IMR-90 (cell line): ENCODE results near the gene CDC42BPA. TPM values are rescaled to one million over a fixed set of nuclear protein-coding genes. Genes with fewer than 3 reads are reported as not detected.
A peak's percentile ranks its signal among the peaks of the same experiment; 100 is the strongest.

Experiments
- ATAC-seq: fragments of 200-7000 bp; cut with Tn5 transposase; 2 replicates; pipeline ENCODE4 v1.9.1; 2020; ENCODE audit warnings: low read depth, mild to moderate bottlenecking, moderate library complexity
- BruUV-seq: library from RNA; stranded (reverse); fragments of 400-500 nt; replicated peaks from 2 replicates; lab custom pipeline; 2021; lab: Mats Ljungman, UMichigan
- CTCF ChIA-PET: fragments of 300-600 bp; formaldehyde crosslinking; extraction: SDS; loops from one replicate; lab custom pipeline; 2021; ENCODE audit warnings: antibody characterized with exemption; lab: Yijun Ruan, JAX
- POLR2A ChIA-PET: fragments of 300-600 bp; sonication (Branson Sonifier 250); formaldehyde crosslinking; loops from one replicate; lab custom pipeline; 2022; ENCODE audit warnings: antibody characterized with exemption; ENCODE audit not compliant: unreplicated experiment; lab: Charles Lee
- DNase-seq: peaks from one replicate; pipeline ENCODE4 v3.0.0; 2013
- H2AFZ ChIP-seq: replicated peaks from 2 replicates; pipeline ENCODE3; 2013; ENCODE audit warnings: low read length, mild to moderate bottlenecking; ENCODE audit not compliant: poor library complexity
- H2AK5ac ChIP-seq: 2 replicates; pipeline ENCODE4 v1.6.1; 2013; ENCODE audit warnings: low read depth, low read length, inconsistent platforms
- H2AK9ac ChIP-seq: replicated peaks from 2 replicates; pipeline ENCODE3; 2013; ENCODE audit warnings: mild to moderate bottlenecking, low read depth, low read length, moderate library complexity; ENCODE audit not compliant: poor library complexity
- H2BK120ac ChIP-seq: 2 replicates; pipeline ENCODE4 v1.6.1; 2013; ENCODE audit warnings: low read depth, low read length, inconsistent platforms
- H2BK15ac ChIP-seq: 3 replicates; pipeline ENCODE4 v1.6.1; 2013; ENCODE audit warnings: low read depth, low read length, inconsistent platforms
- H2BK20ac ChIP-seq: 2 replicates; pipeline ENCODE4 v1.6.1; 2013; ENCODE audit warnings: low read depth, mild to moderate bottlenecking, inconsistent platforms, low read length, moderate library complexity
- H2BK5ac ChIP-seq: 2 replicates; pipeline ENCODE4 v1.6.1; 2013; ENCODE audit warnings: mild to moderate bottlenecking, low read depth, low read length, inconsistent platforms; ENCODE audit not compliant: poor library complexity, severe bottlenecking
- H3K14ac ChIP-seq: replicated peaks from 2 replicates; pipeline ENCODE4 v1.6.1; 2013; ENCODE audit warnings: low read depth, low read length, inconsistent platforms
- H3K18ac ChIP-seq: 2 replicates; pipeline ENCODE4 v1.6.1; 2013; ENCODE audit warnings: low read depth, low read length, control low read depth
- H3K23ac ChIP-seq: 2 replicates; pipeline ENCODE4 v1.6.1; 2013; ENCODE audit warnings: low read depth, low read length, inconsistent platforms
- H3K27ac ChIP-seq: 2 replicates; pipeline ENCODE4 v1.5.1; 2013; ENCODE audit warnings: mild to moderate bottlenecking, control low read depth, low read length; ENCODE audit not compliant: insufficient read depth
- H3K27me3 ChIP-seq: 2 replicates; pipeline ENCODE4 v1.6.1; 2013; ENCODE audit warnings: low read length; ENCODE audit not compliant: control insufficient read depth, insufficient read depth
- H3K36me3 ChIP-seq: 2 replicates; pipeline ENCODE4 v1.6.1; 2013; ENCODE audit warnings: low read length, mixed read lengths; ENCODE audit not compliant: control insufficient read depth, insufficient read depth
- H3K4ac ChIP-seq: 2 replicates; pipeline ENCODE4 v1.6.1; 2013; ENCODE audit warnings: low read depth, low read length, inconsistent platforms
- H3K4me1 ChIP-seq: 2 replicates; pipeline ENCODE4 v1.6.1; 2013; ENCODE audit warnings: low read length, mixed read lengths; ENCODE audit not compliant: control insufficient read depth, insufficient read depth
- H3K4me2 ChIP-seq: 2 replicates; pipeline ENCODE4 v1.6.1; 2013; ENCODE audit warnings: low read depth, mild to moderate bottlenecking, control low read depth, low read length, moderate library complexity
- H3K4me3 ChIP-seq: 2 replicates; pipeline ENCODE4 v1.5.1; 2013; ENCODE audit warnings: low read depth, mild to moderate bottlenecking, control low read depth, low read length, moderate library complexity; ENCODE audit not compliant: insufficient read depth
- H3K56ac ChIP-seq: 2 replicates; pipeline ENCODE4 v1.6.1; 2013; ENCODE audit warnings: low read length, inconsistent platforms; ENCODE audit not compliant: insufficient read depth; ENCODE audit errors: extremely low read depth
- H3K79me1 ChIP-seq, 2 experiments: 2 replicates each; pipeline ENCODE4 v1.6.1; 2013; ENCODE audit warnings: low read length in 2 of 2, inconsistent platforms in 1 of 2, low read depth in 1 of 2
- H3K9ac ChIP-seq: 2 replicates; pipeline ENCODE4 v1.6.1; 2013; ENCODE audit warnings: low read depth, low read length, control low read depth
- H3K9me1 ChIP-seq: 2 replicates; pipeline ENCODE4 v1.6.1; 2013; ENCODE audit warnings: low read length, inconsistent platforms; ENCODE audit not compliant: insufficient read depth
- H3K9me3 ChIP-seq: 2 replicates; pipeline ENCODE4 v1.6.1; 2013; ENCODE audit warnings: low read length; ENCODE audit not compliant: control insufficient read depth, insufficient read depth
- H4K20me1 ChIP-seq: 2 replicates; pipeline ENCODE4 v1.6.1; 2013; ENCODE audit warnings: low read length, inconsistent platforms; ENCODE audit not compliant: insufficient read depth
- H4K5ac ChIP-seq: 2 replicates; pipeline ENCODE4 v1.6.1; 2013; ENCODE audit warnings: mild to moderate bottlenecking, low read depth, low read length, control low read depth
- H4K8ac ChIP-seq, 2 experiments: 2 replicates each; pipeline ENCODE4 v1.6.1; 2013; ENCODE audit warnings: low read depth in 2 of 2, low read length in 2 of 2, control low read depth in 1 of 2, inconsistent platforms in 1 of 2
- H4K91ac ChIP-seq: 2 replicates; pipeline ENCODE4 v1.6.1; 2013; ENCODE audit warnings: low read depth, low read length, inconsistent platforms; ENCODE audit not compliant: insufficient read depth
- BHLHE40 ChIP-seq: fragments of 150-350 bp; IDR thresholded peaks from 2 replicates; pipeline ENCODE4 v1.6.1; 2016; ENCODE audit warnings: mild to moderate bottlenecking, low read depth, low read length
- CEBPB ChIP-seq: IDR thresholded peaks from 2 replicates; pipeline ENCODE4 v1.6.1; 2012; ENCODE audit warnings: low read depth, low read length, improper control_type of control experiment
- CHD1 ChIP-seq: IDR thresholded peaks from 2 replicates; pipeline ENCODE4 v1.6.1; 2012; ENCODE audit warnings: low read depth, low read length, improper control_type of control experiment
- FOS ChIP-seq: fragments of 150-350 bp; IDR thresholded peaks from 2 replicates; pipeline ENCODE4 v1.6.1; 2016; ENCODE audit warnings: low read depth, low read length
- MAFK ChIP-seq: IDR thresholded peaks from 2 replicates; pipeline ENCODE4 v1.6.1; 2012; ENCODE audit warnings: low read depth, low read length, improper control_type of control experiment
- MAZ ChIP-seq: IDR thresholded peaks from 2 replicates; pipeline ENCODE4 v1.6.1; 2012; ENCODE audit warnings: low read depth, mild to moderate bottlenecking, low read length, improper control_type of control experiment, moderate library complexity, borderline replicate concordance
- NFE2L2 ChIP-seq: fragments of 150-350 bp; IDR thresholded peaks from 2 replicates; pipeline ENCODE4 v1.6.1; 2016; ENCODE audit warnings: low read depth, mild to moderate bottlenecking, low read length
- POLR2A ChIP-seq: IDR thresholded peaks from 2 replicates; pipeline ENCODE4 v1.6.1; 2012; ENCODE audit warnings: mild to moderate bottlenecking, low read depth, low read length
- RAD21 ChIP-seq: IDR thresholded peaks from 2 replicates; pipeline ENCODE4 v1.6.1; 2012; ENCODE audit warnings: low read length, improper control_type of control experiment
- RCOR1 ChIP-seq: IDR thresholded peaks from 2 replicates; pipeline ENCODE4 v1.6.1; 2012; ENCODE audit warnings: mild to moderate bottlenecking, low read length, improper control_type of control experiment; ENCODE audit not compliant: insufficient replicate concordance
- RFX5 ChIP-seq: IDR thresholded peaks from 2 replicates; pipeline ENCODE4 v1.8.0; 2012; ENCODE audit warnings: low read depth, mild to moderate bottlenecking, low read length, moderate library complexity
- SMC3 ChIP-seq: fragments of 150-350 bp; IDR thresholded peaks from 2 replicates; pipeline ENCODE4 v1.6.1; 2016; ENCODE audit warnings: low read depth, mild to moderate bottlenecking, antibody characterized with exemption, low read length, moderate library complexity
- WGBS, 2 experiments: methylation state at CpG; one replicate each; pipeline versions ENCODE4 v1.1.5 to v1.1.7; 2013; ENCODE audit warnings: missing lambda C conversion rate in 2 of 2; ENCODE audit not compliant: insufficient read length in 1 of 2; ENCODE audit errors: extremely low coverage in 2 of 2; 5-methylcytosine and 5-hydroxymethylcytosine counted together
- dilution Hi-C: fragments of 300-500 bp; cut with HindIII; formaldehyde crosslinking; loops from one replicate; pipeline ENCODE4 v1.14.3; 2018; ENCODE audit warnings: low sequenced_read_pairs; ENCODE audit not compliant: unreplicated experiment
- in situ Hi-C: fragments of 300-500 bp; cut with MboI; formaldehyde crosslinking; loops from 3 replicates; pipeline ENCODE4 v1.14.3; 2019; ENCODE audit warnings: low sequenced_read_pairs, inconsistent platforms, mixed read lengths
- intact Hi-C: fragments of 100-400 bp; cut with micrococcal nuclease; formaldehyde crosslinking; loops from 2 replicates; pipeline ENCODE4 v1.10.0; 2022
- polyA plus RNA-seq, 3 experiments: library from polyadenylated mRNA; depleted of rRNA; stranded (reverse); fragments of >200 nt; gene quantifications; 2 replicates each; pipeline ENCODE4 v1.2.3, GENCODE V29; 2012; ENCODE audit warnings: low replicate concordance in 1 of 3
- total RNA-seq: library from RNA; depleted of rRNA; stranded (reverse); fragments of >200 nt; gene quantifications from 2 replicates; pipeline ENCODE4 v1.2.3, GENCODE V29; 2012
- TF ChIP-seq, protein P1 (sequence below): conservative IDR thresholded peaks from 2 replicates; pipeline ENCODE4 v1.5.1; 2012; ENCODE audit warnings: mild to moderate bottlenecking, low read depth, low read length, improper control_type of control experiment
- TF ChIP-seq, protein P2 (sequence below): fragments of 150-350 bp; IDR thresholded peaks from 2 replicates; pipeline ENCODE4 v1.6.1; 2016; ENCODE audit warnings: low read depth, mild to moderate bottlenecking, low read length, moderate library complexity, borderline replicate concordance

The CDC42BPA gene
- total and polyA plus RNA-seq, 2 of the 4 experiments (the other 2 are of a cell fraction), result 9.4 to 27.8 TPM

- Histone ChIP-seq H3K18ac (no peak overlapping the region), H3K4me3 (no peak overlapping the region), H3K56ac (no peak overlapping the region), H3K4me2 (no peak overlapping the region), H4K91ac (no peak overlapping the region), H3K14ac (no peak overlapping the region), H3K36me3 (no peaks in the 10 kb centered on the region; the same call in 1 of the 2 replicates), H3K27me3 (no peaks in the 10 kb centered on the region), H2BK20ac (no peak overlapping the region), H3K9me1 (peaks cover 6% of the 10 kb centered on the region; the same call in 1 of the 2 replicates), H2BK5ac (no peak overlapping the region), H3K4ac (no peak overlapping the region), H3K23ac (no peak overlapping the region), H4K5ac (no peak overlapping the region), H2BK15ac (no peak overlapping the region), H2BK120ac (no peak overlapping the region), H2AK9ac (no peak overlapping the region), H4K8ac (no peak overlapping the region), H3K9me3 (no peaks in the 10 kb centered on the region), H3K79me1 (peaks cover 23 to 35% of the 10 kb centered on the region in 2 experiments), H2AK5ac (no peak overlapping the region), H2AFZ (no peak overlapping the region), H4K20me1 (no peaks in the 10 kb centered on the region; the same call in 1 of the 2 replicates), H3K27ac (no peak overlapping the region), H3K4me1 (no peaks in the 10 kb centered on the region), H3K9ac (no peak overlapping the region)
- no CpG with 5 or more reads among the region's 2 CpGs for WGBS, 2 experiments
- in situ Hi-C loops (no loop called here), intact Hi-C loops (no loop called here), dilution Hi-C loops (no loop called here)
- no TSS peak for BruUV-seq
- no peak for ATAC-seq
- ChIA-PET CTCF (no interaction called here), POLR2A (no interaction called here)
- TF ChIP-seq CHD1 (no peak), RAD21 (no peak), SMC3 (no peak), RFX5 (no peak), FOS (no peak), NFE2L2 (no peak), RCOR1 (no peak), MAFK (no peak), MAZ (no peak), POLR2A (no peak), BHLHE40 (no peak), CEBPB (no peak)
- TF ChIP-seq, protein P1, sequence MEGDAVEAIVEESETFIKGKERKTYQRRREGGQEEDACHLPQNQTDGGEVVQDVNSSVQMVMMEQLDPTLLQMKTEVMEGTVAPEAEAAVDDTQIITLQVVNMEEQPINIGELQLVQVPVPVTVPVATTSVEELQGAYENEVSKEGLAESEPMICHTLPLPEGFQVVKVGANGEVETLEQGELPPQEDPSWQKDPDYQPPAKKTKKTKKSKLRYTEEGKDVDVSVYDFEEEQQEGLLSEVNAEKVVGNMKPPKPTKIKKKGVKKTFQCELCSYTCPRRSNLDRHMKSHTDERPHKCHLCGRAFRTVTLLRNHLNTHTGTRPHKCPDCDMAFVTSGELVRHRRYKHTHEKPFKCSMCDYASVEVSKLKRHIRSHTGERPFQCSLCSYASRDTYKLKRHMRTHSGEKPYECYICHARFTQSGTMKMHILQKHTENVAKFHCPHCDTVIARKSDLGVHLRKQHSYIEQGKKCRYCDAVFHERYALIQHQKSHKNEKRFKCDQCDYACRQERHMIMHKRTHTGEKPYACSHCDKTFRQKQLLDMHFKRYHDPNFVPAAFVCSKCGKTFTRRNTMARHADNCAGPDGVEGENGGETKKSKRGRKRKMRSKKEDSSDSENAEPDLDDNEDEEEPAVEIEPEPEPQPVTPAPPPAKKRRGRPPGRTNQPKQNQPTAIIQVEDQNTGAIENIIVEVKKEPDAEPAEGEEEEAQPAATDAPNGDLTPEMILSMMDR, result no peak
- TF ChIP-seq, protein P2, sequence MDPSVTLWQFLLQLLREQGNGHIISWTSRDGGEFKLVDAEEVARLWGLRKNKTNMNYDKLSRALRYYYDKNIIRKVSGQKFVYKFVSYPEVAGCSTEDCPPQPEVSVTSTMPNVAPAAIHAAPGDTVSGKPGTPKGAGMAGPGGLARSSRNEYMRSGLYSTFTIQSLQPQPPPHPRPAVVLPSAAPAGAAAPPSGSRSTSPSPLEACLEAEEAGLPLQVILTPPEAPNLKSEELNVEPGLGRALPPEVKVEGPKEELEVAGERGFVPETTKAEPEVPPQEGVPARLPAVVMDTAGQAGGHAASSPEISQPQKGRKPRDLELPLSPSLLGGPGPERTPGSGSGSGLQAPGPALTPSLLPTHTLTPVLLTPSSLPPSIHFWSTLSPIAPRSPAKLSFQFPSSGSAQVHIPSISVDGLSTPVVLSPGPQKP, result no peak
- peak; percentile 16 for DNase-seq
These were observed 102.3 kb downstream of the CDC42BPA start for GRCh38 chr1:227215863-227216510.
